PC-9 (cell line): Measurements from ENCODE around the gene NFIA. TPM values are rescaled to one million over a fixed set of nuclear protein-coding genes. Genes with fewer than 3 reads are reported as not detected.
A peak's percentile ranks its signal among the peaks of the same experiment; 100 is the strongest.

ENCODE experiments used
- BruUV-seq: library from RNA; stranded (reverse); fragments of 400-500 nt; replicated peaks from 2 replicates; lab custom pipeline; 2021; lab: Mats Ljungman, UMichigan
- CTCF ChIA-PET: fragments of 300-600 bp; sonication (Branson Sonifier 250); formaldehyde crosslinking; loops from one replicate; lab custom pipeline; 2022; ENCODE audit warnings: antibody characterized with exemption; lab: Charles Lee
- POLR2A ChIA-PET: fragments of 300-600 bp; sonication (Branson Sonifier 250); formaldehyde crosslinking; loops from one replicate; lab custom pipeline; 2022; ENCODE audit warnings: antibody characterized with exemption; ENCODE audit not compliant: unreplicated experiment; lab: Charles Lee
- DNase-seq, 2 experiments: peaks; one replicate each; pipeline versions ENCODE4 v3.0.0 to v3.0.0-alpha.2; 2015 to 2022; ENCODE audit warnings: mixed read lengths in 1 of 2
- H2AFZ ChIP-seq: fragments of 200-600 bp; sonication (generic); 2 replicates; pipeline ENCODE4 v1.8.1; 2017; ENCODE audit warnings: antibody characterized with exemption
- H3F3A ChIP-seq: fragments of 200-600 bp; sonication (generic); 2 replicates; pipeline ENCODE4 v1.8.1; 2017; ENCODE audit warnings: antibody characterized with exemption, mild to moderate bottlenecking, low read depth; ENCODE audit not compliant: insufficient read depth
- H3K27ac ChIP-seq: fragments of 200-600 bp; sonication (generic); 2 replicates; pipeline ENCODE4 v1.6.1; 2016; ENCODE audit warnings: mixed run types
- H3K27me3 ChIP-seq: fragments of 200-600 bp; sonication (generic); 2 replicates; pipeline ENCODE4 v1.6.1; 2016; ENCODE audit warnings: low read depth, mixed run types; ENCODE audit not compliant: insufficient read depth
- H3K36me3 ChIP-seq: fragments of 200-600 bp; sonication (generic); 2 replicates; pipeline ENCODE4 v1.6.1; 2016; ENCODE audit warnings: low read depth, mixed run types
- H3K4me1 ChIP-seq: fragments of 200-600 bp; sonication (generic); replicated peaks from 2 replicates; pipeline ENCODE4 v1.6.1; 2016; ENCODE audit warnings: mixed run types; ENCODE audit not compliant: insufficient read depth
- H3K4me2 ChIP-seq: fragments of 200-600 bp; sonication (generic); 2 replicates; pipeline ENCODE4 v1.6.1; 2017; ENCODE audit warnings: mixed run types
- H3K4me3 ChIP-seq: fragments of 200-600 bp; sonication (generic); 2 replicates; pipeline ENCODE4 v1.6.1; 2016; ENCODE audit warnings: mixed run types
- H3K79me2 ChIP-seq: fragments of 200-600 bp; sonication (generic); 2 replicates; pipeline ENCODE4 v1.6.1; 2017; ENCODE audit warnings: low read depth, mixed run types
- H3K9me2 ChIP-seq: fragments of 200-600 bp; sonication (generic); 2 replicates; pipeline ENCODE4 v1.8.1; 2017; ENCODE audit warnings: mild to moderate bottlenecking; ENCODE audit not compliant: insufficient read depth
- H3K9me3 ChIP-seq: fragments of 200-600 bp; sonication (generic); 2 replicates; pipeline ENCODE4 v1.8.1; 2016; ENCODE audit warnings: low read depth; ENCODE audit not compliant: insufficient read depth
- H4K20me1 ChIP-seq: fragments of 200-600 bp; sonication (generic); 2 replicates; pipeline ENCODE4 v1.8.1; 2017; ENCODE audit not compliant: insufficient read depth
- CTCF ChIP-seq: fragments of 200-600 bp; sonication (generic); conservative IDR thresholded peaks from 2 replicates; pipeline ENCODE4 v1.6.1; 2017; ENCODE audit warnings: mixed run types, antibody characterized with exemption, mild to moderate bottlenecking, moderate library complexity
- EZH2 ChIP-seq: fragments of 200-600 bp; sonication (generic); IDR thresholded peaks from 2 replicates; pipeline ENCODE4 v1.8.0; 2017; ENCODE audit warnings: antibody characterized with exemption, low read depth
- intact Hi-C: fragments of 100-400 bp; cut with micrococcal nuclease; formaldehyde crosslinking; loops from one replicate; pipeline ENCODE4 v1.10.0; 2022; ENCODE audit not compliant: unreplicated experiment
- total RNA-seq: library from RNA; stranded (reverse); gene quantifications from 2 replicates; pipeline ENCODE4 v1.2.3, GENCODE V29; 2021

NFIA gene
- total RNA-seq, 1 experiment from 2014 or later = 26.7 TPM

GRCh38 chr1:61076728-61077675 is 5.4 kb upstream of the NFIA start:
- H2AFZ ChIP-seq = peak overlapping the region; percentile 84
- no peaks in the 10 kb centered on the region for H3K9me3 ChIP-seq
- H3K27me3 ChIP-seq = no peaks in the 10 kb centered on the region
- TF ChIP-seq EZH2 = no peak
- TF ChIP-seq CTCF = no peak
- H3K36me3 ChIP-seq = no peaks in the 10 kb centered on the region
- peak; percentile 88 to 95 for DNase-seq
- H4K20me1 ChIP-seq = no peaks in the 10 kb centered on the region
- no peaks in the 10 kb centered on the region for H3K9me2 ChIP-seq
- peak overlapping the region; percentile 68 for H3K4me3 ChIP-seq
- intact Hi-C loops = loop anchor here (1.0 to 5.0 kb wide), 8 partner anchors 20 to 665 kb away; partner anchors contain the start of gene PATJ
- peak overlapping the region; percentile 67 for H3K27ac ChIP-seq
- H3K4me1 ChIP-seq = peaks cover 51% of the 10 kb centered on the region
- ChIA-PET CTCF (interaction anchor here (0.6 to 1.9 kb wide), 4 partner anchors 10 to 207 kb away, joined by 3 to 5 read pairs (median 4); no protein-coding TSS in a partner anchor), POLR2A (interaction anchor here (0.5 to 0.7 kb wide), 5 partner anchors 10 to 1183 kb away, joined by 3 to 4 read pairs (median 4); no protein-coding TSS in a partner anchor)
- no peaks in the 10 kb centered on the region; the same call in 1 of the 2 replicates for H3K79me2 ChIP-seq
- peak overlapping the region; percentile 89 for H3K4me2 ChIP-seq
- H3F3A ChIP-seq = peaks cover 39% of the 10 kb centered on the region
- BruUV-seq = no TSS peak

- TF ChIP-seq EZH2 = no peak
- no peak for TF ChIP-seq CTCF
- intact Hi-C loops = loop anchor here (1.0 to 5.0 kb wide), 7 partner anchors 21 to 664 kb away; partner anchors contain the start of gene PATJ
These were observed 4.5 kb upstream of the NFIA start for GRCh38 chr1:61077676-61078541.

More at GRCh38 chr1:61077676-61078541, 4.5 kb upstream of the NFIA start:
- H3F3A ChIP-seq = peaks cover 39% of the 10 kb centered on the region
- H3K79me2 ChIP-seq = peaks cover 2% of the 10 kb centered on the region
- peak overlapping the region; percentile 67 for H3K27ac ChIP-seq
- no peaks in the 10 kb centered on the region for H3K36me3 ChIP-seq
- peak; percentile 92 to 99 for DNase-seq
- ChIA-PET POLR2A (interaction anchor here (0.5 to 0.6 kb wide), 2 partner anchors 8 to 176 kb away, joined by 4 read pairs; no protein-coding TSS in a partner anchor), CTCF (interaction anchor here (0.5 to 1.9 kb wide), 8 partner anchors 12 to 874 kb away, joined by 3 to 10 read pairs (median 4); no protein-coding TSS in a partner anchor)
- H4K20me1 ChIP-seq = no peaks in the 10 kb centered on the region
- no peaks in the 10 kb centered on the region for H3K27me3 ChIP-seq
- peak overlapping the region; percentile 84 for H2AFZ ChIP-seq
- TSS peak; percentile 50 for BruUV-seq
- peak overlapping the region; percentile 68 for H3K4me3 ChIP-seq
- peaks cover 51% of the 10 kb centered on the region for H3K4me1 ChIP-seq
- H3K9me3 ChIP-seq = no peaks in the 10 kb centered on the region
- no peaks in the 10 kb centered on the region for H3K9me2 ChIP-seq
- peak overlapping the region; percentile 89 for H3K4me2 ChIP-seq
